ENCODE measurements around the gene TMEM198.

- TF ChIP-seq POLR2A (conservative IDR thresholded peaks at IDR 0.05), result no peak
- TF ChIP-seq HCFC1 (IDR thresholded peaks at IDR 0.05; ENCODE audit: low read depth, low read length), result no peak
- no peak for TF ChIP-seq CTCF (IDR thresholded peaks at IDR 0.05 in 2 of 3, conservative IDR thresholded peaks at IDR 0.05 in 1 of 3; ENCODE audit: insufficient read depth in 2 of 3, low read depth in 1 of 3, low read length in 3 of 3)
- TF ChIP-seq ZNF274 (IDR thresholded peaks at IDR 0.05; ENCODE audit: borderline replicate concordance, low read depth, low read length), result no peak
- TF ChIP-seq EZH2 (IDR thresholded peaks at IDR 0.05; ENCODE audit: borderline replicate concordance, low read depth, low read length), result no peak
- no peak for TF ChIP-seq KAT2B (IDR thresholded peaks at IDR 0.05; ENCODE audit: low read depth, low read length)
- TF ChIP-seq MNT (conservative IDR thresholded peaks at IDR 0.05), result no peak
- no peak for TF ChIP-seq USF2 (CRISPR knock-in tag; IDR thresholded peaks at IDR 0.05)
- no peak for TF ChIP-seq ZNF79 (CRISPR knock-in tag; IDR thresholded peaks at IDR 0.05; ENCODE audit: low read depth)
- TF ChIP-seq CREM (IDR thresholded peaks at IDR 0.05; ENCODE audit: low read depth), result no peak
- TF ChIP-seq ZBTB43 (CRISPR knock-in tag; IDR thresholded peaks at IDR 0.05), result no peak
- TF ChIP-seq TAF1 (IDR thresholded peaks at IDR 0.05; ENCODE audit: control insufficient read depth, extremely low read depth, insufficient read depth, low read length, severe bottlenecking), result no peak
- no peak for TF ChIP-seq MYC (IDR thresholded peaks at IDR 0.05; ENCODE audit: low read depth, low read length)
- TF ChIP-seq MYC (CRISPR knock-in tag; IDR thresholded peaks at IDR 0.05; ENCODE audit: borderline replicate concordance, low read depth), result no peak
- no peak for TF ChIP-seq ZHX1 (conservative IDR thresholded peaks at IDR 0.05; ENCODE audit: low read length)
Measured at GRCh38 chr2:219496247-219496824, 47.5 kb upstream of the TMEM198 start.

Data from K562 (cell line).